Measurements from ENCODE around the gene NTRK2. TPM values are rescaled to one million over a fixed set of nuclear protein-coding genes. Genes with fewer than 3 reads are reported as not detected.

Gene NTRK2
- total RNA-seq, 1 experiment from 2014 or later, result 0.06 TPM

- TF ChIP-seq, protein P1, sequence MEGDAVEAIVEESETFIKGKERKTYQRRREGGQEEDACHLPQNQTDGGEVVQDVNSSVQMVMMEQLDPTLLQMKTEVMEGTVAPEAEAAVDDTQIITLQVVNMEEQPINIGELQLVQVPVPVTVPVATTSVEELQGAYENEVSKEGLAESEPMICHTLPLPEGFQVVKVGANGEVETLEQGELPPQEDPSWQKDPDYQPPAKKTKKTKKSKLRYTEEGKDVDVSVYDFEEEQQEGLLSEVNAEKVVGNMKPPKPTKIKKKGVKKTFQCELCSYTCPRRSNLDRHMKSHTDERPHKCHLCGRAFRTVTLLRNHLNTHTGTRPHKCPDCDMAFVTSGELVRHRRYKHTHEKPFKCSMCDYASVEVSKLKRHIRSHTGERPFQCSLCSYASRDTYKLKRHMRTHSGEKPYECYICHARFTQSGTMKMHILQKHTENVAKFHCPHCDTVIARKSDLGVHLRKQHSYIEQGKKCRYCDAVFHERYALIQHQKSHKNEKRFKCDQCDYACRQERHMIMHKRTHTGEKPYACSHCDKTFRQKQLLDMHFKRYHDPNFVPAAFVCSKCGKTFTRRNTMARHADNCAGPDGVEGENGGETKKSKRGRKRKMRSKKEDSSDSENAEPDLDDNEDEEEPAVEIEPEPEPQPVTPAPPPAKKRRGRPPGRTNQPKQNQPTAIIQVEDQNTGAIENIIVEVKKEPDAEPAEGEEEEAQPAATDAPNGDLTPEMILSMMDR (conservative IDR thresholded peaks at IDR 0.05; ENCODE audit: low read depth, low read length), result no peak
- TF ChIP-seq EZH2 (IDR thresholded peaks at IDR 0.05; ENCODE audit: borderline replicate concordance, low read depth, low read length, poor library complexity, severe bottlenecking), result no peak
- H3K4me1 ChIP-seq (ENCODE audit: insufficient read depth, low read length, poor library complexity, severe bottlenecking), result no peaks in the 10 kb centered on the region
- DNase-seq (ENCODE audit: low spot score), result no peak
- POLR2A ChIA-PET (ENCODE audit: low non-redundant PET), result no interaction called here
- BruUV-seq (replicated peaks), result no TSS peak
- CTCF ChIA-PET, result no interaction called here
- no peaks in the 10 kb centered on the region for H3K9me3 ChIP-seq (ENCODE audit: low read depth, low read length, poor library complexity, severe bottlenecking)
- no peaks in the 10 kb centered on the region for H3K27me3 ChIP-seq (replicated peaks; ENCODE audit: insufficient read depth, low read depth, low read length, poor library complexity)
- H3K27ac ChIP-seq (ENCODE audit: low read depth, low read length, poor library complexity, severe bottlenecking), result no peak overlapping the region
- no peak overlapping the region for H3K4me3 ChIP-seq (ENCODE audit: low read depth, low read length, poor library complexity, severe bottlenecking)
- intact Hi-C loops (cut with micrococcal nuclease; ENCODE audit: unreplicated experiment), result no loop called here
- H3K36me3 ChIP-seq (ENCODE audit: insufficient read depth, low read length, poor library complexity, severe bottlenecking), result no peaks in the 10 kb centered on the region
Observed at GRCh38 chr9:84829997-84830696, 160.6 kb downstream of the NTRK2 start.

- ChIA-PET POLR2A (ENCODE audit: low non-redundant PET) (no interaction called here), CTCF (no interaction called here)
- no peaks in the 10 kb centered on the region for H3K36me3 ChIP-seq (ENCODE audit: insufficient read depth, low read length, poor library complexity, severe bottlenecking)
- TF ChIP-seq, protein P1 (conservative IDR thresholded peaks at IDR 0.05; ENCODE audit: low read depth, low read length), result no peak
- TF ChIP-seq EZH2 (IDR thresholded peaks at IDR 0.05; ENCODE audit: borderline replicate concordance, low read depth, low read length, poor library complexity, severe bottlenecking), result no peak
- no TSS peak for BruUV-seq (replicated peaks)
- intact Hi-C loops (cut with micrococcal nuclease; ENCODE audit: unreplicated experiment), result no loop called here
- no peaks in the 10 kb centered on the region for H3K27me3 ChIP-seq (replicated peaks; ENCODE audit: insufficient read depth, low read depth, low read length, poor library complexity)
- no peaks in the 10 kb centered on the region for H3K9me3 ChIP-seq (ENCODE audit: low read depth, low read length, poor library complexity, severe bottlenecking)
- H3K4me1 ChIP-seq (ENCODE audit: insufficient read depth, low read length, poor library complexity, severe bottlenecking), result no peaks in the 10 kb centered on the region
- no peak for DNase-seq (ENCODE audit: low spot score)
- no peak overlapping the region for H3K4me3 ChIP-seq (ENCODE audit: low read depth, low read length, poor library complexity, severe bottlenecking)
- no peak overlapping the region for H3K27ac ChIP-seq (ENCODE audit: low read depth, low read length, poor library complexity, severe bottlenecking)
Observed at GRCh38 chr9:84831377-84831776, 161.8 kb downstream of the NTRK2 start.

DNA sequence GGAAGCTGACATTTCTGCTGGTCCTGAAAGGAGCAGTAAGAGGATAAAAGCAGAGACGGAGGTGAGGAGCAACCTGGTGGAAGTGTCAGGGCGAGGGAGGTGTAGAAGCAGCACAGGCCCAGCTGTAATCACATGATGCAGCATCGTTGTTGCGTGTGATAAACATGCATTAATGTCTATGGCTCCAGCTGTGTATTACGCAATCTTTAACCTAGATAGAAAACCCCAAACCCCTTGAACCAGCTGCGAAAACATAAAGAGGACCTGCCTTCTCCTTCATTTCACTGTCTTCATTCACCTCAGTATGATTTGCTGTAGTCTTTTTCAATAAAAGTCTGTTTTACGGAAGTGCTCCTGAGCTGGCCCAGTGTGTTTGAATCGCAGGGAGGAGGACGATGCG is 162.9 kb downstream of the NTRK2 start:
- Histone ChIP-seq H3K27me3 (replicated peaks; ENCODE audit: insufficient read depth, low read depth, low read length, poor library complexity) (no peaks in the 10 kb centered on the region), H3K4me1 (ENCODE audit: insufficient read depth, low read length, poor library complexity, severe bottlenecking) (no peaks in the 10 kb centered on the region), H3K36me3 (ENCODE audit: insufficient read depth, low read length, poor library complexity, severe bottlenecking) (no peaks in the 10 kb centered on the region), H3K27ac (ENCODE audit: low read depth, low read length, poor library complexity, severe bottlenecking) (no peak overlapping the region), H3K9me3 (ENCODE audit: low read depth, low read length, poor library complexity, severe bottlenecking) (no peaks in the 10 kb centered on the region), H3K4me3 (ENCODE audit: low read depth, low read length, poor library complexity, severe bottlenecking) (no peak overlapping the region)
- CTCF ChIA-PET, result no interaction called here
- intact Hi-C loops (cut with micrococcal nuclease; ENCODE audit: unreplicated experiment), result no loop called here
- POLR2A ChIA-PET (ENCODE audit: low non-redundant PET), result no interaction called here
- BruUV-seq (replicated peaks), result no TSS peak
- TF ChIP-seq, protein P1 (conservative IDR thresholded peaks at IDR 0.05; ENCODE audit: low read depth, low read length), result no peak
- no peak for TF ChIP-seq EZH2 (IDR thresholded peaks at IDR 0.05; ENCODE audit: borderline replicate concordance, low read depth, low read length, poor library complexity, severe bottlenecking)
- no peak for DNase-seq (ENCODE audit: low spot score)

Data from A673 (cell line).